HG03135 (cell line): Measurements from ENCODE around the gene AMIGO1.
"Not testable (repeated sequence)": the region's sequence is repeated elsewhere in the genome, so short reads cannot be mapped to it uniquely, and the experiment has no call there.

Experiments
- ATAC-seq: cut with Tn5 transposase; IDR thresholded peaks from one replicate; pipeline ENCODE4 v1.9.1; 2021; ENCODE audit warnings: mild to moderate bottlenecking, moderate library complexity; ENCODE audit not compliant: unreplicated experiment

Gene AMIGO1

DNA sequence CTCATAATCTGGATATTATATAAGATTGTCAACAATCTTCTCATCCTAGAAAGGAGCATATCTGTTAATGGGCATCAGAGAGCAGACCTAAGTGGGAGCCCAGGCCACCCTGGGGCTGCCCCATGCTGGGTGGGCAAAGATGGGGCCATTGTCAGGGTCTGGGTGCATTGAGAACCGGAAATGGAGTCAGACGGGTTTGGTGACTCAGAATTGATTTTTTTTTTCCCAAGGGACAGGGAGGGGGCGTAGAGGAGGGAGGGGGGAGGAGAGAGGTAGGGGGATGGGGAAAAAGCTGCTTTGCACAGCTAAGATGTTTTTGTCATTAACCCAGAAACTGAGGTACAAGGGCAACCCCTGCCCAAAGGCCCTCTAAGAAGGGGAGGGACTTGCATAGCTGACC lies 24.5 kb downstream of the AMIGO1 start:
- no peak for ATAC-seq

DNA sequence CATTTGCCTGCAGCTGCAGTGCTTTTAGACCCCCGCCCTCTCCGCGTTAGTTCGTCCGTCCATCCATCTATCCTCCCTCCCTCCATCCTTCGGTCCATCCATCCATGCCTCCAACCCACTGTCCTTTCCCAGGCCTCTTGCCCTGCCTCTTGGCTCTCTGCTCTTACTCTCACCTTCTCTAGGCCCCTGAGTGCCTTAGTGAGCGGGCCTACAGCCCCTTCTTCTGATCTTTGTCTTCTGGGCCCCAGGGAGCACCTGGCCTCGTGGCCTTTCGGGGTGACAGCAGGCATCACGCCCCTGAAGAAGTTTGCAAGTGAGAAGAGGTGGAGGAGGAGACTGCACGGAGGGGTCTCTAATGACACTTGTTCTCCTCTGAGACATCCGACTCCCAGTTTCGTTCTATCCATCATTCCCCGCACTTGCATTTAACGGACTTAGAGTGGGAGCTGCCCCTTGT lies 25.0 kb downstream of the AMIGO1 start:
- ATAC-seq: no peak

DNA sequence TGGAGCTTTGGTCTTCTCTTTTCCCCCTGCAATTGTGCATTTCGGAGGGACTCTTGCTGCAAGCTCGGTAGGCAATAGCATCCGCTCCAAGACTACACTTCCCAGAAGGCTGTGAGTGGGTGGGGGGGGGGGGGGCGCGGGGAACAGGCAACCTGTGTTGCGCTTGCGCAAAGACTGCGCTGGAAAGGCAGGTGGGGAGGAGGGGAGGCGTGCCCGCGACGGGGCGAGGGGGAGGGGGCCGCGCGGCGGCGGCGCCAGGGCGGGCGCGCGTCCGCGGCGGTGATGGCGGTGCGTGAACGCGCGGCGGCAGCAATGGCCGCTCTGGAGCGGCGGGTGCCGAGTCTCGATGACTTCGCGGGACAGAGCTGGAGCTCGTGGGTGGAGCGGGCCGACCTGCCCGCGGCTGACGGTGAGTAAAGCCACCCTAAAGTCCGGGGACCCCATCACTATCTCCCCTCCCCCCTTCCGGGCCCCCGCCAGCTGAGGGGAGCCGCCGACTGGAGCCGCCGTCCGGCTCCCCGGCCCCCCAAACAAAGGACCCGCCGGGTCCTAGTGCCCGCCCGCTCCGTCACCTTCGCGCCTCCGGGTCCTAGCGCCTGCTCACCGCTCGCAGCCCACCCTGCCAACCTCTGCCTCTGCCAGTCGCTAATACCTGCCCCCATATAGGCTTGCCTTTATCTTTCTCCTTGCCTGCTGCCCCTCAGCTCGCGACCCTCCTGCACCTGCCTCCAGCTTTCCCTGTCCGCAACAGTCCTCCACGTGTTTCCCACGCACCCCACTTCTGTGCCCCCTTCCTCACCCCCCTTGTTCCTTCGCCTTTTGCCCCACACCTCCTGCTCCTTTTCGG lies 25.6 kb downstream of the AMIGO1 start, which contains the start of gene ATXN7L2:
TSS of gene ATXN7L2 (plus strand) at position 234 of the 847 bp plus-strand sequence. CDS start at position 283, 49 bp downstream.
- ATAC-seq: peak; percentile 73

DNA sequence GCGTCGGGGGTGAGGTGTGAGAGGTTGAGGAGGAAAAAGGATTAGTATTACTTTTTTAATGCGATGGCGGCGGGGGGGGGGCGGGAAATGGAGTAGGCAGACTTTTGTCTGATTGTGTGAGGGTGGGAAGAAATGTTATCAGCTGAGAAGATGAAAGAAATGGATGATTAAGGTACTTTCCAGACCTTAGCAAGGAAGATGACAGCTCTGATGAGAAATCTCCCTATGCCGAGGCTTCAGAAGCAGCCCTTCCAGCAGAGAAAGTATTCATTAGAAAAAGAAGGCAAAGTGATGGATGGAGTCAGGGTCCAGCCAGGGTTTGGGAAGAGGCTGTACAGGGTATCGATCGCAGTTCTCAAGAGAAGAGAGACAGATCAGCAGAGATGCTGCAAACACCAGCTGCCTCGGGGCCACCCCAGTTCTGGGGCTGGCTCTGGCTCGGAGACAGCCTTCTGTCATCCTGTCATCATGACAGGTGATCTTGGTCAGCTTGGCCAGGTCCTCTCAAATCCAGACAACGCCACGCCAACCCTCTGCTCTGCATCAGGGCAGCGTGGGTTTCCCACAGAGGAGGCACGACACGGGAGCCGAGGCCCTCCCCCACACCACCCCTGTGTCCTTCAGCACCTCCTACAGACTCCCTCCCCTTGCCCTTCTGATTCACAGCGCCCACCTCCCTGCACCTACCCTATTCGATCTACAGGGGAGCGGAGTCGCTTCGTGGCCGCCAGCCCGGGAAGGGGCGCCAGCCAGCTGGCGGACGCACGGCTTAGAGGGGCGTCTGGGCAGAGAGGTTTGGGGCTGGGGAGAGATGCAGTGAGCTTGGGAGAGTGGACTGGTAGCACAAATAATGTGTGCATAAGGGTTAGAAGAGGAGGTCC lies 26.5 kb downstream of the AMIGO1 start:
- peak; percentile 8 for ATAC-seq

DNA sequence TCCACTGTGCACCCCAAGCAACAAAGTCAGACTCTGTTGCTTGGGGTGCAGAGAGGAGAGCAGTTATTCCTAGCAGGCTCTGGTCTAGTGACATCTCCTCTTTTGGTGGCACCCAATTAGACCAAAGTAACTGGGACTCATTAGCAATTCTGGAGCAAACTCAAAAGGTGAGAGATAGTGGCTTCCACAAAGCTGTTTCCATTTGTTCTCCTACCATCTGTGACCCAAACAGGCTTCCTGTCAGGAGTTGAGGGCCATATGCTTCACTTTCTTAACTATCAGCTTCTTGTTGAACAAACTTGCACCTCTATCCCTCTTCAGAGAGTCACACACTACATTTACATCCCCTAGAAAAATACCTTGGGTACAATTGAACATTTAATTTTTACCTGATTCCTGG lies 27.3 kb downstream of the AMIGO1 start:
- no peak for ATAC-seq

GRCh38 chr1:109481646-109482045 lies 27.9 kb downstream of the AMIGO1 start:
- ATAC-seq: no peak

DNA sequence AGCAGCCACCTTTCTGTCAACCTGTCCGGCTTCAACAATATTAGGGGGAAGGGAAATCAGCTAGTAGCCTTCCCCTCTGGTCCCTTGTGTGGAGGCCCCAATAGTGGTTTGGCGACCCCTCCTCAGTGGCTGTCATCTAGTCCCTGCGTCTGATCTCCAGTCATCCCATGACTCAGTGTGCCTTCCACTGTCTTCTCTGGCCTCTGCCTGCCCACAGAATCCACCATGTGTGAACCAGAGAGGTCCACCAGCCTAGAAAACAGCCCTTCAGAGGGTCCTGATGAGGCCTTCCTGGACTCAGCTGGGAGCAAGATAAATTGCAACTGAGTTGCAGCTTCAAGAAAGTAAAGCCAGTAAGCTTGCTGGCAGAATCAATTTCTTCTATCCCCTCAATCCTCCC lies 29.6 kb downstream of the AMIGO1 start:
- no peak for ATAC-seq

GRCh38 chr1:109479311-109479710 lies 30.2 kb downstream of the AMIGO1 start:
- ATAC-seq: no peak

- no peak for ATAC-seq
Measured at GRCh38 chr1:109478806-109479205, 30.7 kb downstream of the AMIGO1 start.

DNA sequence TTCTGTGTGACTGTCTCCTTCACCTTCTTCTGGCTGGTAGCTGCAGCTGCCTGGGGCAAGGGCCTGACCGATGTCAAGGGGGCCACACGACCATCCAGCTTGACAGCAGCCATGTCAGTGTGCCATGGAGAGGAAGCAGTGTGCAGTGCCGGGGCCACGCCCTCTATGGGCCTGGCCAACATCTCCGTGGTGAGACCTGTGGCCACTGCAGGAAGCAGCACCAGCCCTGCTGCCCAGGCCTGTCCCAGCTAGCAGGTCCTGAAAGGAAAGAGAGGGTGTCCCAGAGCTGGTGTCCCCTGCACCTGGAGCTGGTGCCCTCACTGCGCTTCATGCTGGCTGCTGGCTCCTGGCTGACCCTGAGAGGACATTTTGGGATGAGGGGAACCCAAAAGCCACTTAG lies 31.7 kb downstream of the AMIGO1 start:
- ATAC-seq: no peak

DNA sequence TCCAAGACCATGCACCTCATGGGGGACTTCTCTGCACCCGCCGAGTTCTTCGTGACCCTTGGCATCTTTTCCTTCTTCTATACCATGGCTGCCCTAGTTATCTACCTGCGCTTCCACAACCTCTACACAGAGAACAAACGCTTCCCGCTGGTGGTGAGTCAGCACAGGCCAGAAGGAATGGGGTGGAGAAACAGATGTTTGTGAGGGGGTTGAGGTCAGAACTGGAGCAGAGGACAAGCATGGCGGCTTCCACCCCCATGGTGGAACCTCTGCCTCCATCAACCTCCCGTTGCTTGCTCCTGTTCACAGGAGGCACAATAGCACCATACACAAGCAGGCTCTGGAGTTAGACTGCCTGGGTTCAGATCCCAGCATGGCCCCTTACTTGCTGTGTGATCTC lies 32.7 kb downstream of the AMIGO1 start:
- ATAC-seq: no peak

GRCh38 chr1:109475261-109475660 lies 34.3 kb downstream of the AMIGO1 start:
- ATAC-seq: no peak

DNA sequence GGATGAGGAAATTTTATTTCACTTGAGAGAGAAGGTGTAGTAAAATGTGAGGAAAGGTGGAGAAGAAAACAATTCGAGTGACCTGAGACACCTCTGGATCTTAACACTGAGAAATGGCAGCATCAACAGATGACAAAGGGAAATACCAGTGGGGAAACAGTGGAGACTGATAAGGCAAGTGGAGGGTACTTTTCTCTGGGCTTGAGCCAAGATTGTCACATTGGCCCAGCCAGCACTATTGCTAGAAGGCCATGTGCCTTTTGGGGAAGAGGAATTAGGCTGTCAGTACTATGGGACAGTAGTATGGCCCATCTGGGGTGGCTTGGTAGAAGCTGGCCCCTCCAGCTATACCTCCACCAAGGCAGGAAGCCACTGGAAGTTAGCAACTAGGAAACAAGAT lies 34.8 kb downstream of the AMIGO1 start:
- ATAC-seq: no peak

GRCh38 chr1:109473284-109474057 lies 36.1 kb downstream of the AMIGO1 start:
- not testable (repeated sequence) for ATAC-seq

GRCh38 chr1:109472779-109473178 lies 36.7 kb downstream of the AMIGO1 start:
- no peak for ATAC-seq

- ATAC-seq: no peak
Measured at GRCh38 chr1:109470245-109470644, 39.3 kb downstream of the AMIGO1 start.

DNA sequence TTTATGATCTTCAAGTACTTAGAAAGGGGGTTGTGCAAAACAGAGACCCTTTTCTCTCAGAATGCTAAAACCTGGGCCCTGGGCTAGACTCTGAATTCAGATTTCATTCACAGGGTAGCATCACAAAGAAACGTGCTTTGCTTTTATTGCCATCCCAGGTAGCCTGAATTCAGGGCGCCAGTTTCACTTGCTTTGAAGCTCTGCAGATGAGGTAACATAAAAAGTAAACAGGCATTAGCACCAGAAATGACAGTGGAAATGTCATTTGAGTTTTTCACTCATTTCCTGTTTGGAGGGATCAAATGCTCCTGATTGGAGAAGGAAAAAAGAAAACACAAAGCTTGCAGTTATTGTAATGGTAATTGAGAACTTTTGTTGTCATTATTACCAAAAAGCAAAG lies 40.6 kb downstream of the AMIGO1 start:
- no peak for ATAC-seq

DNA sequence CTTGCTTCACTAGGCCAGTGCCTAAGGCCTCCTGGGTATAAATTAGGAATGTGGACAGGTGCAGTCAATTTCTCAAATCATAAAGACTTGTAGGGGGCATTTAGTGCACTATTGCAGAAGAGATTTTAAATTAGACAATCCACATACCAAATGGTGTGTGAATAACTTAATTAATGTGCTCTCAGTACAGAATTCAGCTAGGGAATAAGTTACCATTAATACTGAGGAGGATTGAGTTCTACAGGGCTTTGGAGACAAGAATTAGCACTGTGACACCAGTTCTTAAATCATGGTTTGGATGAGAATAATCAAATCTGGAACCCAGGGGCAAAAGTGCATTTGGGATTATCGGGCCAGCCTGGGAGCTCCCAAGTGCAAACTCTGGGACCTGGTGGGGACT lies 41.5 kb downstream of the AMIGO1 start:
- no peak for ATAC-seq

DNA sequence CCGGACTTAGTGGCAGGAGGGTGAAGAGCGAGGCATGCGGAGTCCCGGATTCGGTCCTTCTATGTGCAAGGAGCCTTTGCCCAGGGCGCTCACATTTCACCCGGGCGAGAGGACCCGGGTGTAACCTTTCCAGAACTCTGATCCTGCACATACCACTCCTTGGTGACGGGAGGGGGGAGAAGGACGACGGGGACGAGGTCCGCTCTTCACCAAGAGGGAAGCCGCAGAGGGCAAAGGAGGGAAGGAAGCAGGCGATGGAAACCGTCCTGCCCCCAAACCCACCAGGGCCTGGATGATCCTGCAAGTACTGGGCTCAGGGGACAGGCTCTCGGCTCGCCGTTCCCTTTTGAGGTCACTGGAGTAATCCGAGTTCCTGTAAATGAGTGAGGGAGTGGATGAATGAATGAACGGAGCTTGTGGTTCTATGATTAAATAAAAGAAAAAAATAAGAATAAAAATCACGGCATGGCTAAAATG lies 42.2 kb downstream of the AMIGO1 start:
- no peak for ATAC-seq

DNA sequence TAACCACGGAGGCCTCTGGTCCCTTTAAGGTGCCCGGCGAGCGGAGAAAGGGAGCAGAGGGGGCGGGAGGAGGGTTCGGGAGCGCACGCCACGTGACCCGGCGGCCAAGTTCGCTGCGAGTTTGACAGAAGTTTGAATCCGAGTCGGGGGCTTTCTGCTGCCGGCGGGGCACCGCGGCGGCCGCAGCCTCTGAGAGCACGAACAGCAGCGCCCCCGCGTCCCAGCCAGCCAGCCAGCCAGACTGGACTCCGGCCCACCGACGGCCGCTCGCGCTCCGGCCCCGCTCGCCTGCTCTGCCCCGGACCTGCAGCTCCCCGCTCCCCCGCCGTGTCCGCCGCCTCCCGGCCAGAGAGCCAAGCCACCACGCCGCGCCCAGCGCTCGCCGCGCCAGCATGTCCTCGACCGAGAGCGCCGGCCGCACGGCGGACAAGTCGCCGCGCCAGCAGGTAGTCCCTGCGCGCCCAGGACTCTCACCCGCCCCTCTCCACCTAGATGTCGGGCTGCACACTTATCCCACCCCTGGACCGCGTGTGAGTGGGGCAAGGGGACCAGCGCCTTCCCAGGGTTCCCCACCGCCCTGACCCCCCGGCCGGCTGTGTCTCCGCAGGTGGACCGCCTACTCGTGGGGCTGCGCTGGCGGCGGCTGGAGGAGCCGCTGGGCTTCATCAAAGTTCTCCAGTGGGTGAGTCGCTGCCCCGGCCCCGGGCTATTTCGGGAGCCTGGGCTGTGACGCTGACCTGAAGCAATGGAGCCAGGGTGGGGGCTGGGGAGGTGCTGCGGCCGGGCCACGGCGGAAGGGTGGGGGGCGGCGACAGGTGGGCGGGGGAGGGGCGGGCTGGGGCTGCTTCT lies 42.9 kb downstream of the AMIGO1 start, which contains the start of gene SYPL2:
TSS of gene SYPL2 (plus strand) at position 95 of the 849 bp plus-strand sequence. CDS start at position 393, 298 bp downstream.
- ATAC-seq: no peak
